NCI-H1436 (cell line): ENCODE results near the gene PRDM9.
"Not testable (repeated sequence)": the region's sequence is repeated elsewhere in the genome, so short reads cannot be mapped to it uniquely, and the experiment has no call there.

Source experiments
- DNase-seq: peaks from one replicate; lab custom pipeline; 2025; lab: John Stamatoyannopoulos, UW

PRDM9 gene

DNA sequence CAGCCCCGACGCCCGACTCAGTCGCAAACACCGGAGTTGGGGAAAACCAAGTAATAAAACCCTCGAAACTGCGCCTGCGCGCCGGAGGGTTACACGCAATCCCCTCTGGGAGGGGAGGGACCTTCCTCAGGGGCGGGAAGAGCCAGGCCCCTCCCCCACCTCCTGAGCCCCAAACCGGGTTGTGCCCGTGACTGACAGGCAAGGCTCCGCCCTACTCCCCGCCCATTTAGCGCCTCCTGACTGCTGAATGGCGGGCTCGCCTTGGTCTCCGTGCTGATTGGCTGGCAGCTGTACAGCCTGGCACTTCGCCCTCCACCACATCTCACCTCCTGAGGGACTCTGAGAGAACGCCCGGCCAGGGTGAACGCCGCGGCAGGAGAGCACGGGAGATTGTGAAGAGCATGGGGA is at the start of gene PRDM9:
Gene PRDM9, plus strand, starts transcription at position 332 of the 408 bp plus-strand sequence. CDS start 1,425 bp downstream, outside the sequence.
- DNase-seq, result peak; percentile 90

DNA sequence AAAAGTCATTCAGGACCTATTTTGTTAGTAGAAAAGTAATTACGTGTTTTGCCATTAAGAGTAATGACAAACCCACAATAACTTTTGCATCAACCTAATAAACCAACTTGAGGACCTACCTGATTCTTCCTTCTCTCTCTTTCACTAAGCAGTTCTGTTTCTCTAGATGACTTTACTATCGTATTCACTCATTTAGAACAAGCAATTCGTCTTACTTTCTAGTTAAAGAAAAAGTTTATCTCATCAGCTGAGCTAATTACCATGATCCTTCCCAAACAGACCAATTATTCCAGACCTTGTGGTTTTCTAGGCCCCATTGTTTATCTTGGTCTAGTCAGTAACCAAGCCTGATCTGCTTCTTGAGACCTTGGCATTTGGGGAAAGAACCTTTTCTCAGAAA is 49.6 kb upstream of the PRDM9 start:
- DNase-seq, result no peak

GRCh38 chr5:23459214-23459613 is 48.2 kb upstream of the PRDM9 start:
- no peak for DNase-seq

DNA sequence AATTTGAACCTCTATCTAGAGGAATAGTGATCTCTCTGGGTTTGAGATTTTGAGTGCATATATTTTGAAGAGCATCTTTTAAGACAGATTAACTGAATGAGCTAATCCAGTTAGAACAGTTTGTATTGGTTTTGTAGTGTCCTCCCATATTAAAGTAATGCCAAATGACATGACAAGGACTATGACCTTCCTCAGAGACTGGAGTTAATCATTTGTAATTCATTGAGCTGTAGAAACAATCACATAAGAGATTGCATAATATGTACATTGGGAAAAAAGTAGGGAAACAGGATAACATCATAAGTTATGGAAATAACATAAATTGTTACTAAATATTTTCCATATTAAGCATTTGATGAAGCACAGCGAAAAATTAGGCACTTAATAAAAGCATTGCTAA is 45.8 kb upstream of the PRDM9 start:
- no peak for DNase-seq

DNA sequence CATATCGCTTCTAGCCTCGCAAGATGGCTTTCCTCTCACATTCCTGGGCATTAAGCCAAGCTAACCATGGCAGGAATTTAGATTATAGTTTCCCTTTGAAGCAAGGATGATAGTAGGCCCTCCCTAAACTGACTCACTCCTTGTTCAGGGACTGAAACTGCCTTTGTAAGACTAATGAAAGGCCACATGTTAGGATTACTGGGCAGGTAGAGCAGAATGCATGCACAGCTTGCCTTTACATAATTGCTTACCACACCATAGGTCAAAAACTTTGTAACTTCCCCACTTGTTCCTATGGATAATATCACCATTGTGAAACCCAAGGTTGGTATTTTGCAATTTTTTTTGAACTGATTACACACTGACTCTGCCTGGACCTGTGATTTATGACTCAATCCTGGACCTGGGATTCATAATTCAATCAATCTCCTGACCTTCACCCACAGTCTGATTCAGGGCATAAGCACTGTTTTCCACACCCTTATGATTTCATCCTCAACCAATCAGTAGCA is 41.0 kb upstream of the PRDM9 start:
- DNase-seq, result no peak

- no peak for DNase-seq
These were observed 38.8 kb upstream of the PRDM9 start for GRCh38 chr5:23468658-23469057.

GRCh38 chr5:23473915-23474314 is 33.5 kb upstream of the PRDM9 start:
- DNase-seq, result no peak

- no peak for DNase-seq
These were observed 33.1 kb upstream of the PRDM9 start for GRCh38 chr5:23474315-23474714.

GRCh38 chr5:23476580-23476979 is 30.8 kb upstream of the PRDM9 start:
- DNase-seq, result no peak

GRCh38 chr5:23482642-23483041 is 24.8 kb upstream of the PRDM9 start:
- DNase-seq, result no peak

DNA sequence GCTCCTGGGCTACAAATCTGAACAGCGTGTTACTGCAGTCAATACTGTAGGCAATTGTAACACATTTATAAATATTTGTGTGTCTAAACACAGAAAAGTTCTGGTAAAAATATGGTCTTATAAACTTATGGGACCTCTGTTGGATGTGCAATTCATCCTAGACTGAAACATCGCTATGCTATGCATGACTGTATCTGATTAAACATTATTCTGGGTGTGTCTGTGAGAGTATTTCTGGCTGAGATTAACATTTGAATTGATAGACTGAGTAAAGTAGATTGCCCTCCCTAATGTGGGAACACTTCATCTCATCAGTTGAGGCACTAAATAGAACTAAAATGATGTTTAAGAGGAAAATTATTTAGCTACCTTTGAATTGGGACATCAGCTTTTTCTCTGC is 24.3 kb upstream of the PRDM9 start:
- no peak for DNase-seq

DNA sequence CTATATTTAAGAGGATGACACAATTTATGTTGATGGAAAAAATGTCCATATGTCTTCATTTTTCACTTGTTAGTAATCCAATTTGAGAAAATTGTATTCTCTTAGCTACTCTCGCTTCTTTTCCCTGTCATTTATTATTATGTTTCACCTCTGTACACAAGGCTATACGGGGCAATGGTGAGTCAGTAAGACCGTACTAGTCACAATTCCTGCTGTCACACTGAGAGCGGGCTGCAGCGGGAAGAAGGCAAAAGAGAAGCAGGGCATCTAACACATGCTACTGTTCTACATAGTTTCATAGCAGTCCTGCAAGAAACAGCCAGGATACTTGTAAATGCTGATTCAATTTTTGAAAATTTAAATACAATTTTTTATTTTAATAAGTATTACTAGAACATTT is 23.3 kb upstream of the PRDM9 start:
- no peak for DNase-seq

DNA sequence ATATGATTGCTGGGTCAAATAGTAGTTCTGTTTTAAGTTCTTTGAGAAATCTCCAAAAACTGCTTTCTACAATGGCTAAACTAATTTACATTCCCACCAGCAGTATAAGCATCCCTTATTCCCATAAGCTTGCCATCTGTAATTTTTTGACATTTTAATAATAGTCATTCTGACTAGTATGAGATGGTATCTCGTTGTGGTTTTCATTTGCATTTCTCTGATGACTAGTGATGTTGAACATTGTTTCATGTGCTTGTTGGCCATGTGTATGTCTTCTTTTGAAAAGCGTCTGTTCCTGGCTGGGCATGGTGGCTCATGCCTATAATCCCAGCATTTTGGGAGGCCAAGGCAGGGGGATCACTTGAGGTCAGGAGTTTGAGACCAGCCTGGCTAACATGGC is 21.2 kb upstream of the PRDM9 start:
- not testable (repeated sequence) for DNase-seq

GRCh38 chr5:23490993-23491392 is 16.4 kb upstream of the PRDM9 start:
- no peak for DNase-seq

- DNase-seq, result no peak
These were observed 12.9 kb upstream of the PRDM9 start for GRCh38 chr5:23494558-23494957.

DNA sequence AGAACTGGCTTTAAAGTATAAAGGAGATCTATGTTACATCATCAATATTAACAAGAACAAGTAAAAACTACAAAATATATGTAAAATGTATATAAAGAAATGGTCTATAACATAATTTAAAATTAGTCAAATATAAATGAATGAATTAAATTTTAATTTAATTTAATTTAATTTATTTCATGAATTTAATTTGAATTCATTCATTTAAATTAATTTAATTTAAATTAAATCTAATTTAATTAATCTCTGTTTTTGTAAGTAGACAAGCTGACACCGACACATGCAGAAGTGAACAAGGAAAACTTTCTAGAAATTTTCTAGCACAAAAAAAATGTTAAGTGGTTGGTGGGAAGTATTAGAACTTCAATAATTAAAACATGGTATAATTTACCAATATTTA is 10.8 kb upstream of the PRDM9 start:
- DNase-seq, result no peak

DNA sequence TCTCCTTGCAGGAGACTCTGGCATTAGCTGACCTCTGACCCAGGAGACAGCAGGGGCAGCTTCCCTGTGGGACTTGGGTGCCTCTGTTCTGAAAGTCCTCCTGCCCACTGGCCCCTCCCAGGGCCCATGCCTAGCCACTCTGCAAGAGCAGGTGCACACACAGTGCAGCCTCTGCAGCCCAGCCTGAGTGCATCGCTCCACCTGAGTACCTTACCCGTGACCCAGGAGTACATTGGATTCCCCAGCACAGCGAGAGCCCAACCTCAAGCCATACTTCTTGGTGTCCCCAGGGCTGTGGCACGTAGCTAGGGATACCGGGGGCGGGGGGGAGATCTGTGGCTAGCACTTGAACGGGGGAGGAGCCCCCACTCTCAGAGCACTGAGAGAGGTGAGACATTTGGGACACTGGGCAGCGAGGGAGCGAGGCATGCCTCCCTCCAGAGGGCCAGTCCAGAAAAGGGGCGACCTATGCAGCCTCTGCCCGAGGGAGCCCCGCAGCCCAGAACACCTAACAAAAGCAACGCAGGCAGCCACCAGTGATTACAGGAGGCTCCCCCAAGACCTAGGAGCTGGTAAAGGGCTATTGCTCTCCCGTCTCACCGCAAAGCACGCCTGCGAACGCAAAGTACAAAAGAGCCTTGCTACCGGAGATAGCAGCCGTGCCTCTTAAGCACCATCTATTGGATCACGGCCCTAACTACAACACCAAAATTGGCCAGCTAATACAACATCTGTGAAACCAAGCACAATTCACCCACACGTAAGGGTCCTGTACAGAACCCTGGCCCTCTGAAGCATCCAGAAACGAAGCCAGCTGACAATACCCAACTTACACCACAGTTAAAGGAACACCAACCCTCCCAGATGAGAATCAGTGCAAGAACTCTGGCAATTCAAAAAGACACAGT is 826 bp upstream of the PRDM9 start:
- peak; percentile 32 for DNase-seq

DNA sequence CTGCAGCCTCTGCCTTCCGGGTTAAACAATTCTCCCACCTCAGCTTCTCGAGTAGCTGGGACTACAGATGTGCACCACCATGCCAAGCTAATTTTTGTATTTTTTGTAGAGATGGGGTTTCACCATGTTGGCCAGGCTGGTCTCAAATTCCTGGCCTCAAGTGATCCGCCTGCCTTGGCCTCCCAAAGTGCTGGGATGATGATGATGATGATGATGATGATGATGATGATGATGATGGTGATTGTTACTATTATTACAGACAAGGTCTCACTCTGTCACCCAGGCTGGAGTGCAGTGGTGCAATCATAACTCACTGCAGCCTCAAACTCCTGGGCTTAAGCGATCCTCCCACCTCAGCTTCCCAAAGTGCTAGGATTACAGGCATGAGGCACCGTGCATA is 3.0 kb downstream of the PRDM9 start:
- not testable (repeated sequence) for DNase-seq

- DNase-seq, result no peak
These were observed 15.1 kb downstream of the PRDM9 start for GRCh38 chr5:23522553-23522952.

DNA sequence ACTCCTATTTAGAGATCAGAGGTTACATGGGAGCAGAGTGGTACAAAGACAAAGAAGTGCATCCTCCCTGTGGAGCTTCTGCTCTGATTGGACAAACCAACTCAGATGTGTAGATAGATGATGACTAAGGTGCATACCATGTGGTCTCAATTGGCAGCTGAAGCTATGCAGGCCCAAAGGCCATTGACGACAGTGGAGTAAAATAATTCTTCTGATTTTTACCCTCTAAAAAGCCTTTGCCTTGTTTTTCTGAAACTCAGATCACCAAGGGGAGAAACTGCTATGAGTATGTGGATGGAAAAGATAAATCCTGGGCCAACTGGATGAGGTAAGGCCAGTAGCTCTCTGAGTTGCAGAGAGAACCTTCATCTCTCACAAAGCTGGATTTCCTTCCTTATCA is 15.6 kb downstream of the PRDM9 start:
- DNase-seq, result no peak

GRCh38 chr5:23523998-23524397 is 16.6 kb downstream of the PRDM9 start:
- no peak for DNase-seq

GRCh38 chr5:23525751-23526150 is 18.3 kb downstream of the PRDM9 start:
- no peak for DNase-seq

DNA sequence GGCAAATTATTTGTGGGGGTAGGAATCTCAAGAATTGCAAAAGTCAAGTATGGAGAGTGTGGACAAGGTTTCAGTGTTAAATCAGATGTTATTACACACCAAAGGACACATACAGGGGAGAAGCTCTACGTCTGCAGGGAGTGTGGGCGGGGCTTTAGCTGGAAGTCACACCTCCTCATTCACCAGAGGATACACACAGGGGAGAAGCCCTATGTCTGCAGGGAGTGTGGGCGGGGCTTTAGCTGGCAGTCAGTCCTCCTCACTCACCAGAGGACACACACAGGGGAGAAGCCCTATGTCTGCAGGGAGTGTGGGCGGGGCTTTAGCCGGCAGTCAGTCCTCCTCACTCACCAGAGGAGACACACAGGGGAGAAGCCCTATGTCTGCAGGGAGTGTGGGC is 19.2 kb downstream of the PRDM9 start:
- not testable (repeated sequence) for DNase-seq
